HEK293 (cell line): Measurements from ENCODE around the gene ZBTB38.

ENCODE experiments used
- CTCF ChIA-PET: fragments of 350-600 bp; formaldehyde crosslinking; extraction: SDS; loops from one replicate; lab custom pipeline; 2021; ENCODE audit warnings: antibody characterized with exemption; lab: Yijun Ruan, JAX
- POLR2A ChIA-PET: fragments of 300-600 bp; formaldehyde crosslinking; extraction: SDS; loops from one replicate; lab custom pipeline; 2020; ENCODE audit warnings: antibody characterized with exemption, inconsistent platforms; lab: Yijun Ruan, JAX
- H3K27ac ChIP-seq: fragments of 200-500 bp; sonication (Bioruptor generic); 2 replicates; pipeline ENCODE4 v1.5.1; 2014; ENCODE audit warnings: low read depth, low read length, control low read depth, inconsistent platforms; ENCODE audit errors: extremely low read depth
- H3K36me3 ChIP-seq, 2 experiments: fragments of 200-500 bp in 1 of 2; sonication (Bioruptor generic) in 1 of 2; 1 replicate in 1 of 2; 2 replicates in 1 of 2; pipeline ENCODE4 v1.5.1; 2014 to 2017; ENCODE audit warnings: inconsistent platforms in 2 of 2, low read length in 2 of 2; ENCODE audit not compliant: control insufficient read depth in 2 of 2, insufficient read depth in 1 of 2
- H3K4me1 ChIP-seq: fragments of 200-500 bp; sonication (Bioruptor generic); 2 replicates; pipeline ENCODE4 v1.5.1; 2014; ENCODE audit warnings: mild to moderate bottlenecking, low read length, inconsistent platforms; ENCODE audit not compliant: control insufficient read depth, insufficient read depth
- H3K4me3 ChIP-seq: 2 replicates; pipeline ENCODE4 v1.5.1; 2011; ENCODE audit warnings: low read depth, mild to moderate bottlenecking, control low read depth, low read length, moderate library complexity
- H3K9me3 ChIP-seq: fragments of 200-500 bp; sonication (Bioruptor generic); 2 replicates; pipeline ENCODE4 v1.5.1; 2014; ENCODE audit warnings: low read depth, low read length, inconsistent platforms; ENCODE audit not compliant: control insufficient read depth, insufficient read depth
- HOXC10 ChIP-seq: sonication (generic); formaldehyde crosslinking; IDR thresholded peaks from 2 replicates; pipeline ENCODE4 v1.8.1; 2023; ENCODE audit warnings: mild to moderate bottlenecking, missing genetic modification reagents
- INSM2 ChIP-seq: fragments of 450-650 bp; formaldehyde crosslinking; IDR thresholded peaks from 2 replicates; pipeline ENCODE4 v1.5.1; 2016; ENCODE audit warnings: missing biosample characterization, missing genetic modification characterization
- PRDM2 ChIP-seq: fragments of 450-650 bp; formaldehyde crosslinking; IDR thresholded peaks from 2 replicates; pipeline ENCODE4 v1.5.1; 2016; ENCODE audit warnings: missing biosample characterization, missing genetic modification characterization, borderline replicate concordance
- ZBTB7A ChIP-seq: fragments of 450-650 bp; formaldehyde crosslinking; IDR thresholded peaks from 2 replicates; pipeline ENCODE4 v1.5.1; 2016; ENCODE audit warnings: low read depth, missing biosample characterization, missing genetic modification characterization
- ZFP3 ChIP-seq: fragments of 450-650 bp; formaldehyde crosslinking; IDR thresholded peaks from 2 replicates; pipeline ENCODE4 v1.5.1; 2016; ENCODE audit warnings: low read depth, missing biosample characterization, missing genetic modification characterization
- ZNF157 ChIP-seq: fragments of 450-650 bp; formaldehyde crosslinking; IDR thresholded peaks from 2 replicates; pipeline ENCODE4 v1.5.1; 2016; ENCODE audit warnings: missing biosample characterization, missing genetic modification characterization
- ZNF23 ChIP-seq: fragments of 450-650 bp; formaldehyde crosslinking; IDR thresholded peaks from 2 replicates; pipeline ENCODE4 v1.5.1; 2016; ENCODE audit warnings: missing biosample characterization, missing genetic modification characterization, borderline replicate concordance
- ZNF26 ChIP-seq: fragments of 450-650 bp; formaldehyde crosslinking; IDR thresholded peaks from 2 replicates; pipeline ENCODE4 v1.5.1; 2016; ENCODE audit warnings: missing biosample characterization, missing genetic modification characterization
- ZNF544 ChIP-seq: fragments of 450-650 bp; formaldehyde crosslinking; IDR thresholded peaks from 2 replicates; pipeline ENCODE4 v1.5.0; 2017; ENCODE audit warnings: missing biosample characterization, missing genetic modification characterization
- ZNF561 ChIP-seq: fragments of 450-650 bp; IDR thresholded peaks from 2 replicates; pipeline ENCODE4 v1.5.1; 2018; ENCODE audit warnings: missing biosample characterization, missing genetic modification characterization, borderline replicate concordance
- ZNF707 ChIP-seq: fragments of 450-650 bp; formaldehyde crosslinking; IDR thresholded peaks from 2 replicates; pipeline ENCODE4 v1.5.1; 2016; ENCODE audit warnings: missing biosample characterization, missing genetic modification characterization

Gene ZBTB38

GRCh38 chr3:141367038-141367730 is 1.1 kb upstream of the ZBTB38 start (continued):
- no peak for TF ChIP-seq ZNF707 (tag by site-specific recombination)
- TF ChIP-seq ZNF544 = no peak
- TF ChIP-seq ZNF561 (tag by site-specific recombination) = no peak
- TF ChIP-seq ZNF157 (tag by site-specific recombination) = no peak
- TF ChIP-seq ZBTB7A (tag by site-specific recombination) = no peak
- no peak for TF ChIP-seq ZNF26 (tag by site-specific recombination)
- TF ChIP-seq ZFP3 = no peak
- TF ChIP-seq, all 188 proteins: peak for 3

DNA sequence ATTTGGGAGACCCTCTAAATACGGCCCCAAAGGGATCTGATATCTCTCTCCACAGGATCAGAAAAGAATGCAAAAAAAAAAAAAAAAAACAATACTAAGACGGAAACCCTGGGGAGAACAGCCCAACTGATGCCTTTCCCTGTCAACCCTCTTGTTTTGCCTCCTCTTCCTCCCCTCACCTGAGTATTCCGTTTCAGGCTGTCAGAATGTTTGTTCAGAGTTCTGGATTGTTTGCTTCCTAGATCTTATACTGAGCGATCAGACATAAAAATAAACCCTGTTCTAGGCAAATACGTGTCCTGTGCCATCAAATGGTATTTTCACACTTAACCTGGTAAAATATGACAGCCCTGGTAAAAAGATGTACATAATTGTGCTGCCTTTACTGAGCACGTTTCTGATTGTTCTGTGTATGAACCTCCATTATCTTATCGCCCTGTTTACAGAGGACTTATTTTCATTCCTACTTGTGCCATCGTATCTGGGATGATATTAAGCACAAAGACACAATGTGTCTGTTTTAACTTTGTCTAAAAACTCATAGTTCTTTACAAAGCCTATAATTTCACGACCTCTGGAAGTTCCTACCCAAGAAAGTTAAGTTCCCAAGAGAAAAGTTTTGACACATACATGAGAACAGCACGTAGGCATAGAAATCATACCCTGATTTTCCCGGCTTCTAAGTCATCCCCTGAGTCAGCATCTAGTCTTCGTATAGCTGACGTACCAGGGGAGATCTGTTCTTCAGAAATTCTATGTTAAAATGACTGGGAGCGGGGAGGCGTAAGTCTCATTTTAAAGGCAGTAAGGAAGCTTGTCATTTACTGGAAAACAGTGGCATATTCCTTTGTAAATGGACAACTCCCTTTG is 856 bp downstream of the ZBTB38 start:
- CTCF ChIA-PET = interaction anchor here (0.7 to 2.6 kb wide), 5 partner anchors 9 to 85 kb away, joined by 3 to 7 read pairs (median 4); no protein-coding TSS in a partner anchor
- Histone ChIP-seq H3K4me1 (no peaks in the 10 kb centered on the region), H3K36me3 (peaks cover 0 to 3% of the 10 kb centered on the region in 2 experiments; a peak in 1 of 3 replicates), H3K27ac (no peak overlapping the region), H3K4me3 (peak overlapping the region; percentile 22), H3K9me3 (no peaks in the 10 kb centered on the region)
- TF ChIP-seq INSM2 (tag by site-specific recombination) (no peak), ZNF23 (tag by site-specific recombination) (no peak), HOXC10 (CRISPR knock-in tag) (no peak), PRDM2 (tag by site-specific recombination) (no peak)
- POLR2A ChIA-PET = interaction anchor here (1.0 kb wide), 1 partner anchor 57 kb away, joined by 4 read pairs; no protein-coding TSS in a partner anchor
